HPDE6-E6E7 (cell line): ENCODE results near the gene NCAM2.
"Not testable (repeated sequence)": the region's sequence is repeated elsewhere in the genome, so short reads cannot be mapped to it uniquely, and the experiment has no call there.

Experiments
- DNase-seq: peaks from one replicate; pipeline ENCODE4 v3.0.0; 2011; ENCODE audit warnings: missing footprints; ENCODE audit errors: extremely low spot score

NCAM2 gene

DNA sequence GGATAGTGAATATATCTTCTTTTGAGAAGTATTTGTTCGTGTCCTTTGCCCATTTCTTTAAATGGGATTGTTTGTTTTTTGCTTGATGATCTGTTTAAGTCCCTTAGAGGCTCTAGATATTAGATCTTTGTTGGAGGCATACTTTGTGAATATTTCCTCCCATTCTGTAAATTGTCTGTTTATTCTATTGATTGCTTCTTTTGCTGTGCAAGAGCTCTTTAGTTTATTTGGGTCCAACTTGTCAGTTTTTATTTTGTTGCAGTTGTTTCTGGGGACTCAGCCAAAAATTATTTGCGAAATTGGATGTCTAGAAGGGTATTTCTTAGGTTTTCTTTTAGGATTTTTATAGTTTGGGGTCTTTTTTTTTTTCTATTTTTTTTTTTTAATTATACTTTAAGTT lies 302.8 kb downstream of the NCAM2 start:
- DNase-seq = no peak

DNA sequence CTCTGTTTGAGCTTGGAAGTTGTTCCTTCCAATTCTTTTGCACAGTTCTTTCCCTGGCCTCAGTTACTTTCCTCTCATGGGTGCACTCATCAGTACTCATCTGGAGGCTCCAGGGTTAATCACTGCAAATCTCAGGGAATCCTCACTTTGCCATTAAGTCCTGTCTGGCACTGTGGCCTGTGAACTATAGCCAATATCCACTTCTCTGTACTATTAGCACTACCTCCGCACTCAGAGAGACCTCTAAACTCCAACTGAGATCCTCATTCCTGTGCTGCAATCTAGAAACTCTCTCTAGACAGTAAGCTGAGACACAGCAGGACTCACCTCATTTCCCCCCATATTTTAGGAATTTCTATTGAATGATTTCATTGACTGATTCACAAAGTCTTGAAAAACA lies 311.3 kb downstream of the NCAM2 start:
- DNase-seq = no peak

DNA sequence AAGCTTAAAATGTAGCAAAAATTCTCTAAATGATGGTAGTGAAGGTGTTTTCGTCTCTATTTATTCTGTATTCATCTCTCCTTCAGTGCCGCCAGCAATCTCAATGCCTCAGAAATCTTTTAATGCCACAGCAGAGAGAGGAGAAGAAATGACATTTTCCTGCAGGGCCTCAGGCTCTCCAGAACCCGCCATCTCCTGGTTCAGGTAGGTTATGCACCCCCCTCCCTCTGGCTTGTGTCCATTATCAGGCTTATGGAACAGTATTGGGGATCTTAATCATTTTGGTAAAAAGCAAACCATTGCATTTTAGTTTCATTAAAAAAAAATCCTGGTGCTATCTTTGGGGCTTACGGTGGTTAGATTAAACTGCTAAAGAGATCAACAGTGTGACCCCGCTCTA lies 326.1 kb downstream of the NCAM2 start:
- DNase-seq = no peak

DNA sequence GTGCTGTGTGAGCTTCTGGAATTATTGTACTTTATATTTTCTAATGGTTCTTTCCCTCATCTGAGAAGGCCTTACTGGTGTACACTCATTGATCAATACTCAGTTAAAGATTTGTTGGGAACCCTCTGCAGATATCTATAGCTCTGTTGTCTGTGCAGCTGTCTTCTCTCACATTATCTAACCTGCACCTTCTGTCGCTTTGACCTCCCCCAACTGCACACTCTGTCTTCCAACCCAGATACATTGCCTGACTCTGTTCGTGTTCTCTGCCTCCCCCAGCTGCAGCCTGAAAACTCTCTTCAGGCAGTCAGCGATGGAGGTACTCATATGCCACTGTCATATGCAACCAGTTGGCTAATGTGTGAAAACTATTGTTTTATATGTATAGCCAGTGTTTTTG lies 334.3 kb downstream of the NCAM2 start:
- no peak for DNase-seq

DNA sequence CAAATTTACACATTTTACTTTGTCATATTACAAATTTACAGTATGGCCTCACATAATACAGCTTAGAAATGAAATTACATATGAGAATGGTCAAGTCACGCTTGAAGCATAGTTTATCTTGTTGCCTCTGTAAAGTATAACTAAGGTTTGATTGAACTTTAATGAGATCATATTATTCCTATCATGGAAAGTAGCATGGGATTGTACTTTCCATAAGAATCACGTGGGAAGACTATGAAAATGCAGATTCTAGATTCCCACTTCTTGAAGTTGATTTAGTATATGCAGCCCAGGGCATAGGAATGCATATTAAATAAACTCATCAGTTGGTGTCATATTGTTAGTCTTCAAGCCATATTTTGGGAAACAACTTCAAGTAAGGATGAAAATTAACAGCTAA lies 342.8 kb downstream of the NCAM2 start:
- DNase-seq = no peak

DNA sequence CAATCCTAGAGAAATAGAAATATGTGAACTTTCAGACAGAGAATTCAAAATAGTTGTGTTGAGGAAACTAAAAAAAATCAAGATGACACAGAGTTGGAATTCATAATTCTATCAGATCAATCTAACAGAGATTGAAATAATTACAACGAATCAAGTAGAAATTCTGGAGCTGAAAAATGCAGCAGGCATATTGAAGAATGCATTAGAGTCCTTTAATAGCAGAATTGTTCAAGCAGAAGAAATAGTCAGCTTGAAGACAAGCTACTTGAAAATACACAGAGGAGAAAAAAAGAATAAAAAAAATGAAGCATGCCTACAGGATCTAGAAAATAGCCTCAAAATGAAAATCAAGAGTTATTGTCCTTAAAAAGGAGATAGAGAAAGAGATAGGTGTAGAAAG lies 347.1 kb downstream of the NCAM2 start:
- no peak for DNase-seq

DNA sequence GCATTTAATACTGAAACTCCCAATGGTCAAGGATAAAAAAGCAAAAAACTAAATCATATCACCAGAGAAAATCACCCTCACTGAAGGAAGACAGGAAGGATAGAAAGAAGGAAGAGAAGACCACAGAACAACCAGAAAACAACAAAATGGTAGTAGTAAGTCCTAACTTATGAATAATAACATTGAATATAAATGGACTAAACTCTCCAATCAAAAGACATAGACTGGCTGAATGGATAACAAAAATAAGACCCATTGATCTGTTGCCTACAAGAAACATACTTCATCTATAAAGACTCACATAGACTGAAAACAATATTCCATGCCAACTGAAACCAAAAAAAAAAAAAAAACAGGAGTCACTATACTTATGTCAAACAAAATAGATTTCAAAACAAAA lies 347.7 kb downstream of the NCAM2 start:
- no peak for DNase-seq

DNA sequence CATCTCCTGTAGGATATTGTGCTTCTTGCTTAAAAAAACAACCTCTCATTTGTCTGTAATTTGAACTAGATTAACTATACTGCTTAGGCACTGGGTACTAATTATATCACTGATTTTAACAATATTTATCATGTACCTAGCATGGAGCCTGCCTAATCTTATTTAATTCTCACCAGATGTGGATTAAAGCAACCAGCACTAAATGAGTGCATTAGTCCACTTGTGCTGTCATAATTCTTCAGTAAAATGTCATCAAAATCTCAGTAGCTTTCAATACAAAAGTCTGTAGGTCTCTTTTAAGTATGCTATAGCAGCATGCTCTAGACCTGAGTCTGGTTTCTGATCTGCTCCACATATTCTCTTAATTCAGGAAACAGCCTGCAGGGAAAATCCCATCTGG lies 368.1 kb downstream of the NCAM2 start:
- DNase-seq = no peak

DNA sequence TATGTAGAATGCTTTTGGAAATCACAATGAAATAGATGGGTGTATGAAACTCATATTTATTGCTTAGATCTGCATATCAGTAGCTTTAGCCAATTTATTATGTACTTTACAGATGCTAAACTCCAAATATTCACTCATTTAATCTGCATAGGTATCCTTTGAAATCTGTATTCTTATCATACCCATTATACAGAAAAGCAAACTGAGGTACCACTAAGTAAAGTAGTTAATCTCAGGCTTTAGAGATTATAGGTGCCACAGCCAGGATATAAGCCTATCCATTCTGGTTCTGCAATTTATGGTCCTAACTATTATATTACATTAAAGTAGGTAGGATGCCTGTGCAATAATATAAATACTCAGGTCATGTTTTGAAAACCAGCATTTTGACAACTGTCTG lies 369.4 kb downstream of the NCAM2 start:
- DNase-seq = no peak

DNA sequence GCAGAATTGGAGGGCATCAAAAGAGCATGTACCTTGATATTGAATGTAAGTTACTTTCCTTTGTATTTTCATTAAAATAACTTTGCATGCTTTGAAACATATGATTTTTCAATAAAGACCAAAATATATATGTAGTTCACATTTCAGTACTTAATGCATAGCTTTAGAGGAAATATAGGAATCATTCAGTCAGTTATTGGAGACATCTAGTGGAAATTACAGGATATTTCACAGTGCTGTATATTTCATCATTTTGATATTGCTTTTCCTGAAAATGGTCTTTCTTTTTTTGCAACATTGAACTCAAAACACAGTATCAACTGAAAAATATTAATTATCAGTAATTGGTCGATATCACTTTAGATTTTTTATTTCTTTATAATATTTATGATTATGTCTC lies 375.8 kb downstream of the NCAM2 start:
- DNase-seq = no peak

DNA sequence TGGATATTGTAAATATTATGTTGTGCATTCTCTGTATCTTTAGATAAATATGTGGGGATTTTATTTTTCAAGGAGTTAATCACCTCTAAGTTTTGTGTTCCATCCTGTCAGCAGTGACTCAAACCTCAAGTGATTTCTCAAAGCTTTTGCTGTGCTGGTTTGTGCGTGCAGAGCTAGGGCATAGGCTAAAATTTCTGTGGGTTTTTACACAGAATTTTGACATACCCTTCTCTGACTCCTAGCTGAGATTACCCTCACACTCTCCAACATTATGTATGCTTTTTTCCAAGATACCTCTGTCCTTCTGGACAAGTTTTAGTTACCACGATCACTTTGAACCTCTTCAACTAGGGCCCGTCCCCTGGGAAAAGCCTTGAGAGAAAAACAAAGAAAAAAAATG lies 384.9 kb downstream of the NCAM2 start:
- no peak for DNase-seq

DNA sequence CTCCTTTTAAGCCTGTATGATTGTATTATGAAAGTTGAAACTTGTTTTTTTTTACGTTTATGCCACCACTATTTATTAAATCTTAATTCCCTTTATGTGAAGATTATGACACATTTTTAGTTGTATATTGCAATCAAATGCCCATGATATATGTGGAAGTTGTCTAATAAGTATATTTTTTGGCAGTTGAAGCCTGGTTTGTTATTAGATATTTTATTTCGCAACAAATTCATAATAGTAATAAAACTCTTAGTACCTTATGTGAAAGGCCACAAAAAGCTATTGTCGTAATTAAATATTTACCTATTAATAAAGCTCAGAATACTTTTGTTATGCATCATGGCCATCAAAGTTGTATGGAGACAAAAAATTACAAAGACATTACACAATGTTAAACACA lies 386.8 kb downstream of the NCAM2 start:
- no peak for DNase-seq

DNA sequence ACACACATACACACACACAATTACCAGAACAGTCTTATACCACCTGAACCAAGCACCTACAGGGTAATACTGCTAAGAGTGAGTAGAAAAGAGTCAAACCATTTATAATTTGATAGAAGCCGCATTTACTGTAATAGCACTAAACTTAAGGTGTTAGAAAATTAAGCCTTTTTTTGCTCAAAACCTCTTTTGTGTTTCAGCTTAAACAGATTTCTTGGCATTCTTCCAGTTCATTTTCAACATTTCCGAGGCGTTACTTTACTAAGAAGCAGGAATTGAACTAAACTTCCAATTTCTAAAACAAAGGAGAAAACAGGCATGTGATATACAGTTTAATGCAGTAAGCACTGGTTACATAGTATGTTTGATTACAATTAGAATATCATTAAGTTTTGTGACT lies 387.2 kb downstream of the NCAM2 start:
- no peak for DNase-seq

DNA sequence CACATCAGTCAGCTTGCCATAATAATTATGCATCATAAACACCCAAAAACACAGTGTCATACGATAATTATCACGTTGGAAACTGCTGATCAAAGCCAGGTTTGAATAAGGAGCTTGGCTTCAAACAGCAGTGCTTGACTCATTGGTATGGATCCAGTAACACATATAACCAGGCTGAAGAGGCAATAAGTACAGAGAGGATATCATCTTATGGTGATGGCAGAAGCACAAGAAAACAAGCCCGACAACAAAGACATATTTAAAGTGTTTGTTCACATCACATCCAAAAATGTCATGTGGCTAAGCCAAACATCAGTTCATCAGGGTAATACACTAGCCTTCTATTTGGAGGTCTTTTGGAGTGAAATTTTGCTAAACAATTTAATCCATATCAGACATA lies 389.7 kb downstream of the NCAM2 start:
- DNase-seq = no peak

DNA sequence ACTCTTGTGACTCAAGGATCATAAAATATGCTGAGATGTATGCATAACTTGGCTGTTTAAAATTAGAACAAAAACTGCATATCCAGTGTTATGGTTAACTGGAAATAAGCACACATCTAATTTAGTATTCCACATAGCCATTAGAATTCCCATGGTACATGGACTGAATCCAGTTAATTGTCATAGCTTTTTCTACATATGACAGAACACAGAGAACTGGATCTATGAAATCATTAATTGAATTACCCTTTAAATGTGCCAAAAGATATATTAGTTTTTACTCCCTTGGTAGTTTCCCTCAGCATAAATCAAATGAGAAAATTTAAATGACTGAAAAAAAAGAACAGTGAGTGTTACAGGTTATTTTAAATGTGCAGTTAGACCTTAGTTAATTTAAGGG lies 395.9 kb downstream of the NCAM2 start:
- no peak for DNase-seq

DNA sequence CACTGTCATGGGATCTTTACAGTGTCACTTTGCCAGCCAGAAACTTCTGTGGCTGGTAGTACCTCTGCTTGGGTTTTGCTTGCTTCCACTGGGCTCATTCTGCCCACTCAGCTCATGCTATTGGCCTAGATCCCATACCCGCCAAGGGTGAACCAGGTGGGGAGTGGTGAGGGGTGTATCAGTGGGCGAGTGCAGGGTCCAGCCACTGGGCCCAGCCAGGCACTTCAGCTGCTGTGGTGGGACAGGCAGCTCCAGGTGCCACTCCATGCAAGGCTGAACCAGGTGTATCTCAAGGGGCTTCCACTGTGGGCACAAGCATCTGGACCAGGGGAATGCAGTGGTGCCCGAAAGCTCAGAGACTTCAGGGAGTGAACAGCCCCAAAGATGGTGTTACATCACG lies 398.2 kb downstream of the NCAM2 start:
- no peak for DNase-seq

DNA sequence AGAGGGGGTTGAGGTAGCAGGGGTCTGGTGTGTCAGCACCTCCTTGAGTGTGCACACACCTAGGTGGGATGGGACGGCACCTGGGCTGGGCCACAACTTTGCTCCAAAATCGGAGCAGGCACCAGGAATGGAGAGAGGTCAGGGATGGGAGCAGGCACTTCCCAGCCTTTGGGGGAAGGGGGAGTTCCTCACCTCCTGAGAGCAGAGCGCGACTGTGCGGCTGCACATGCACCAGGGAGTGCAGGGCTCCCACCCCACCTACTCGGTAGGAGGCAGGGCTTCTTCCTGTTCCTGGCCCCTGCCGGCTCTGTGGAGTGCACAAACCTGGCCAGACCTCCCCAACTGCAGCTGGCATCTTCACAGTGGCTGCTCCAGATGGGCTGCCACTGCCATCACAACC lies 399.3 kb downstream of the NCAM2 start:
- no peak for DNase-seq

DNA sequence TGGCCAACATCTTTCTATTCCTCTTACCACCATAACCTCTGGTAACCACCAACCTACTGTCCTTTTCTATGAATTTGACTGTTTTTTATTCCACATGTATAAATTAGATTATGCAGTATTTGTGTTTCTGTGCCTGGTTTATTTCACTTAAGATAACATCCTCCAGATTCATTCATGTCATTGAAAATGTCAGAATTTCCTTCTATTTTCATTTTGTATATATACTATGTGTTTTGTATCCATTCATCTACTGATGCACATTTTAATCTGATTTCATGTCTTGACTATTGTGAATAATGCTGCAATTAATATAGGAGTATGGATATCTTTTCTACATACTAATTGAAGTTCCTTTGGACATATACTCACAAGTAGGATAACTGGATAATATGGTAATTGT lies 403.2 kb downstream of the NCAM2 start:
- no peak for DNase-seq

DNA sequence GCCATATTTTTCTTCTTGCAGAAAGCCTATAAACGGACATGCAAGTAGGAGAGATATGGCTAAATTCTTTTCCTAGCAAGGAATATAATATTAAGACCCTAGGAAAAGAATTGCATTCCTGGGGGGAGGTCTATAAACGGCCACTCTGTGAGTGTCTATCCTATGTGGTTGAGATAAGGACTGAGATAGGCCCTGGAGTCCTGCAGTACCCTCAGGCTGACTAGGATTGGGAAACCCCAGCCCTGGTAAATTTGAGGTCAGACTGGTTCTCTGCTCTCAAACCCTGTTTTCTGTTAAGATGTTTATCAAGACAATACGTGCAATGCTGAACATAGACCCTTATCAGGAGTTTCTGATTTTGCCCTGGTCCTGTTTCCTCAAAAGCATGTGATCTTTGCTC lies 404.0 kb downstream of the NCAM2 start:
- not testable (repeated sequence) for DNase-seq

DNA sequence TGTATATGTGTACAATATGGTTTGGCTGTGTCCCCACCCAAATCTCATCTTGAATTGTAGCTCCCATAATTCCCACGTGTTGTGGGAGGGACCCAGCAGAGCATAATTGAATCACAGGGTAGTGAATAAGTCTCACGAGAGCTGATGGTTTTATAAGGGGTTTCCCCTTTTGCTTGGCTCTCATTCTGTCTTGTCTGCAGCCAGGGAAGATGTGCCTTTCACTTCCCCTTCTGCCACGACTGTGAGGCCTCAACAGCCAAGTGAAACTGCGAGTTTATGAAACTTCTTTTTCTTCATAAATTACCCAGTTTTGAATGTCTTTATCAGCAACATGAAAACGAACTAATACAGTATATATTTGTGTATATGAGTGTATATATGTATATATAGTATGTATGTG lies 406.1 kb downstream of the NCAM2 start:
- not testable (repeated sequence) for DNase-seq

DNA sequence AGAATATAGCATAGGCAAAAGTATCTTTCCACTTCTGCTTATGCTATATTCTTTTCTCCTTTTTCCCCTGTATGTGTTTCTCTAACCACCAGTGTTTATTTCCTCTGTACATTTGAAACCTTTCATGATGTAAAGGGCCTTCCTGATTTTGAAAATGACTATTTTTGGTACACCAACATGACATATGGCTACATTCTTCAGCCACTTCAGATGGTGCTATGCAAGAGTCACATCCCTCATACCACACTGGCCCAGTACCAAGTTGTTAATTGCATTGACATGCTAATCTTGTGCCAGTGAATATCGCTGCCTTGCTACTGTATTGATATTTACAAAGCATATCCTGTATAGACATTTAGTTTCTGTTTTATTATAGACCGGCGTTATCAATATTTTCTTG lies 408.7 kb downstream of the NCAM2 start:
- no peak for DNase-seq

DNA sequence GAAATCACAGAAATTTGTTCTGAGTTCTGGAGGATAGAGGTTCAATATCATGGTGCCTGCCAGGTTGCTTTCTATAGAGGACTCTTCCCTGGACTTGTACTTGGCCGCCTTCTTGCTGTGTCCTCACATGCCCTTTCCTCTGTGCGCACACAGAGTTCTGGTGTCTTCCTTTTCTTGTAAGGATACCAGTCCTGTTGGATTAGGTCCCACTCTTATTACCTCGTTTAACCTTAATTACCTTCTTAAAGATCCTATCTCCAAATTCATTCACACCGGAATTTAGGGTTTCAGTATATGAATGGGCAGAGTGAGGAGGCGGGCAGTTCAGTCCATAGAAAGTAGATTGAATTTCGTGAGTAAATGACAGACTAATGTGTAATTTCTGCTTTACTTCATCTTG lies 413.9 kb downstream of the NCAM2 start:
- DNase-seq = no peak

DNA sequence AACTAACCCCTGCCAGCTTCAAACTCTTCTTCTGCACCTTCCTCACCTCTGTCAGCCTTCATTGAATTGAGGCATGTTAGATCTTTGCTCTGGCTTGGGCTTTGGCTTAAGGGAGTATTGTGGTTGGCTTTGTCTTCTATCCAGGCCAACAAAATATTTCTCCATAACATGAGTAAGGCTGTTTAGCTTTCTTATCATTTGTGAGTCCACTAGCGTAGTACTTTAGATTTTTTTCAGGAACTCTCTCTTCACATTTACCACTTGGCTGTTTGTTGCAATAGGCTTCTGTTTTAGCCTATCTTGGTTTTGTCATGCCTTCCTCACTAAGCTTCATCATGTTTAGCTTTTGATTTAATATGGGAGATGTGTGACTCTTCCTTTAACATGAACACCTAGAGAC lies 417.5 kb downstream of the NCAM2 start:
- no peak for DNase-seq

DNA sequence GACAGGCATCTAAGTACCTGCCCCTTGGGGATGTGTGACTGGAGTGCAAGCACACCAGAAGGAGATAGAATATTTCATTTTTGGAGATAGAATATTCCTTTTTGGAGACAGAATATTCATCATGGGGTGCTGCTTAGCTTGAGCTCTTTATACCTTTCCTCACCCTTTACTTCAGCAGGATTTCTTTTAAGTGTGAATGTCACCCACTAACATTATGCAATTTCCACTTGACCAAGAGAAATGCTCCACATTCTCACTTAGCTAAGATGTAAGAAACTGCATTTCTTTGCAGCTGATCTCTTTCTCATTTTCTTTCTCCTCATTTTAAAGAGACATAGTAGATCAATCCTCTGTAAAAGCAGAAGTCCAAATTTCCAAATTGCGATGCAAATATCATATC lies 436.7 kb downstream of the NCAM2 start:
- DNase-seq = no peak

DNA sequence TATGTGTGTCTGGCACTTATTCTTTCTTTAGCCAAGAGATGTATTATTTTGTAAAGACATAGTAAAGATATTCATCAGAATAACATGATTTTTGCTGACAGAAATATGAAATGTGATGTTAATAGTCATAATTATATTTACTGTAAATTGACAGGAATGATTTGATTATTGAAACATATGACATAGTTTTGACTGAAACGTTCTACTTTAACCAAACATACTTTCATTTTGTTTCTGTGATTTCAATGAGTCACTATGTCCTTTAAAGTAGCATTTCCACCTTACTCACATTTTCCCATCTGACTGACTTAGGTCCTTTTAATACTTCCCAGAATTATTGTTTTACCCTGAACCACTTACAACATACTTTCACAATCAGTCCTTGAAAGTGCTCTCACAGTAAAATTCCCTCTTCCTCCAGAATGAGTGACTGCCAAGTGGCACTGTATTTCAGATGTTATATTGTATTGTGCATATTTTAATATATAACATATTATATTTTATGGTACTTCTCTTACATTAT lies 437.9 kb downstream of the NCAM2 start:
- no peak for DNase-seq
